DMS 273 (cell line): ENCODE data around the gene SLC17A4.
"Not testable (repeated sequence)": the region's sequence is repeated elsewhere in the genome, so short reads cannot be mapped to it uniquely, and the experiment has no call there.

Experiments
- DNase-seq: peaks from one replicate; lab custom pipeline; 2025; ENCODE audit not compliant: unreplicated experiment; lab: John Stamatoyannopoulos, UW

Gene SLC17A4

GRCh38 chr6:25748601-25749517 is 5.7 kb upstream of the SLC17A4 start:
- DNase-seq: not testable (repeated sequence)

DNA sequence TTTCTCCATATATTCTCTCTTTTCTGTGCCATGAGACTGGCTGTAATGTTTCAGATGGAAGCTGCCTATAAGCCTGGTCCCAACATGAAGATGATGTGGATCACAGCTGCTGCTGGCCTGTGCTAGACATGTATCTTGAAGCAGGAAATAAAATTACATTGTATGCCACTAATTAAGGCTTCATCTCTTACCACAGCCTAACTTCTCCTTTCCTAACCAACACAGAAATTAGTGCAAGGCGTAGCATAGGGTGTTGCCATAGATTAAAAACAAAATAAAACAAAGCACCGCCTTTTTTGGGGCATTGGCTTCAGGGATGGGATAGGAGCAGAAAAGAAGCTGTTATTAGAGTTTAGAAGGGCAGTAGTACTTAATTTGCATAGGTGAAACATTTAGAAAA is 4.7 kb upstream of the SLC17A4 start:
- DNase-seq: no peak

DNA sequence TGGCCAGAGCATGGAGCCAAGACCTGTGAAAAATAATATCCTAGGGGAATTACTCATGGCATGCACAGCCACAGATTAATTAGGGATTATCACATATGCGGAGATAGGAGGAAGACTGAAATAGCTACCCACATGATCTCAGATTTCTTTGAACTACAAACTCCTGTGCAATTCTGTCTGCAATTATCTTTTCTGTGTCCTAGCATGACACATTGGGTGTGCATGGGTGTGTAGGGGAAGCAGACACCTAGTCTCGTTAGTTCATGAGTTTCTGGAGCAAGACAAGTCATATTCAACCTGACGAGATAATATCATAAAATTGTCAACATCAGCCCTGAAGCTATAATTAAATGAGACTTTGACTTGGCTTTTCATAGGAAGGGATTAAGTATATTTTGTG is 3.6 kb upstream of the SLC17A4 start:
- DNase-seq: no peak

DNA sequence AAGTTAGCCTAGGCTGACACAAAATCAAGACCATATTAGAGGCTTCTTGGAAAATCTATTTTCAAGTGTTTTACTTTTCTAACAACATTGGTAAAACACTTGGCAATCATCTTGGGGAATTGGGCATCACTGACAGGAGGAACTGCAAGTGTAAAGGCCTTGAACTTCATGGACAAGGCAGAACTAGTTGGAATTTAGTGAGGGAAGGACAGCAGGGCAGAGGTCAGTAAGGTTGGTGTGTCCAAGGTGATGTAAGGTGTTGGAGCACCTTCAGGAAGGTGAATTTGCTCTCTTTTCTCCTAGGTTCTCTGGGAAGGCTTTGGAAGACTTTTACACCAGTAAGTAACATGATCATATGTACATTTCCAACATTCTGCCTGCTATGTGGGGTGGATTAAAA is 1.5 kb upstream of the SLC17A4 start:
- no peak for DNase-seq

GRCh38 chr6:25755483-25755882 is 941 bp downstream of the SLC17A4 start:
- DNase-seq: no peak

GRCh38 chr6:25756382-25757363 is 2.1 kb downstream of the SLC17A4 start:
- DNase-seq: no peak

DNA sequence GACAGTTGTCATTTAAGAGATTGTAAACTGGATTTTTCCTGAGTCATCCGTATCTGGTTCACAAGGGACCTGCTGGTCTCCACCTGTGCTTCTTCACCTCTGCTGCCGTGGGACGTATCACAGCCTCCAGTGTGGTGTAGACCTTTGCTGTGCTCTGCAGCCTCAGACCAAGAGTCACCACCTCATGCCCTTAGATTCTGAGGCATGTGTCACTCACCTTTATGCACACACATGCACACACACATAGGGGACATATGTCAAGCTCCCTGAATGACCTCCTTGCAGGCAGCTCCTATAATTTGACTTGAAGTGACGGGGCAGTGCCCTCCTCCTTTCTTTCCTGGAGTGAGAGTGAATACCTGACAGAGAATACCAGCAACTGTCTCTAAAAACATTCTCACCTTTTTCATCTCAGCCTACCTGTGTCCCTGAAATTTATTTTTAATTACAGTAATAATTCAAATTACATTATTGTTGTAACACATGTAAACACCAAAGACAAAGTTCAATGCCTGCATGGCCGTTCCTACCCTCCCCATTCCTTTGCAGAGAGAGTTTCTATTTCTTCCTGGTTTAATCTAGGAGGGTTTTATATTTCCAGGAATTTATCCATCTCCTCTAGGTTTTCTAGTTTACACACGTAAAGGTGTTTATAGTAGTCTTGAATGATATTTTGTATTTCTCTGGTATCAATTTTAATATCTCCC is 3.5 kb downstream of the SLC17A4 start:
- DNase-seq: no peak

DNA sequence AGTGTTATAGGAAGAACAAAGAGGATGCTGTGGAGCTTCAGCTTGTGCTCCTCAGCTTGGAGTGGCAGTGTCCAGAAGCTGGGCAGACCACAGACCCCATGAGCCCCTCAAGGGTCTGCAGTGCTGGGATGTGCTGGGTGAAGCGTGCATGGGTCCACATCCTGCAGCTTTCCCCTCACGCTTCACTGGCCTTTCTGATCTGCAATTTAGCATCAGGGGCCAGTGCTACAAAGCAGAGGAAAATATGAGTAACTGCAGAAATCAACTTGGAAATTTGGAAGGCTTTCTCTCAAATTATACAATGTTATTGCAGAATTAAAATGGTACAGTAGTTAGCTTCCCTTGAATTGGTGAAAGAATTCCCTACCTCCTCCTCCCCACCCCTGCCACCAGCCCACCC is 10.1 kb downstream of the SLC17A4 start:
- no peak for DNase-seq

DNA sequence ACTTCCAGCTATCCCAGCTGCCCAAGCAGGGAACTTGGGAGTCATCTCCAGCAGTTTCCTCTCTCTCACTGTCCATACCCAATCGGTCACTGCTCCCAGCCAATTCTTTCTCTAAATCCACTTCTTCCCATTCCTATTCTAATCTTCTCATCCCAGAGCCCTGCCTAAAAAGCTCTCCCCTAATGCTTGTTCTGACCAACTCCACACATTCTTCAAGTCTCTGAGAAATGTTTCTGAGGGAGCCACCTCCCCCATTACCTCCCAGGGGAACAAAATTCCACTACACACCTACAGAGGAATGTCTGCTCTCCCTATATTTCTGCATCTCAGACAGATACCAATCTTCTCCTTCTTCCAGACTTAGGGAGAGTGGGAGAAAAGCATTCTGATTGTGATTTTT is 14.0 kb downstream of the SLC17A4 start:
- no peak for DNase-seq

DNA sequence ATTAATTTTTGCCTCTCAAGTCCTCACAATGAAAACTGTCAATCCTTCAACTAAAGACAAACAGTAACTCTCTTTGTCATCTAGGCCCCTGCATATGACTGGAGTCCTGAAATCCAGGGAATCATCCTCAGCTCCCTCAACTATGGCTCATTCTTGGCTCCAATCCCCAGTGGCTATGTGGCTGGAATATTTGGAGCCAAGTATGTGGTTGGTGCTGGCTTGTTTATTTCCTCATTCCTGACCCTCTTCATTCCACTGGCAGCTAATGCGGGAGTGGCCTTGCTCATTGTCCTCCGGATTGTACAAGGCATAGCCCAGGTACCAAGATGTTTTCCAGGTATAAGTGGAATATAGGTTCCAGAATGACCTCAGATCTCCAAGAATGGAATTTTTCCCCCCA is 15.4 kb downstream of the SLC17A4 start:
- DNase-seq: no peak

DNA sequence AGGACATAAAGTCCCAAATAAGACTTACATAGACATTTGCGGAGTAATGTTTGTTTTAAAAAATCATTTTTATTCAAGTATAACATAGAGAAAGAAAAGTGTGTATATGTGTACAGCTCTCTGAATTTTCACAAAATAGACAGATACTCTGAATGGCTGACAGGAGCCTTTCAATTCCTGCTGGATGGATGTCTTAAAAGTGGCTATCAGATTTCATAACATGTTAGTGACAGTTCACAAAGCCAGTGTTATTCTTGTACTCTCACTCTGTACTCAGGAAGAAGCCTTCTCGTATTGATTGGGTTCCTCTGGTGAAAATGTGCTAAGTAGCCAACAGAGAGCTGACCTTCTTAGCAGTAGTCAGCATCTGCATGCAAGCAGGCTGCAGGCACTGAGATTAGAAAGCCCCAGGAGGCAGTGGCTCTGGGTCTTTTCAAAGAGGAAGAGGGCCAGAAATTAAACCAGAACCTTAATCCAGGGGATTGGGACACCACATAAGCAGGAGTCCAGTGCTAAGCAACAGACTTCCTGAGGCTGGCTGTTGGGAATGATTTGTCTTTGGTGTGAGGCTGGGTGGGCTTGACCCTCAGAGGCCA is 19.7 kb downstream of the SLC17A4 start:
- DNase-seq: no peak

DNA sequence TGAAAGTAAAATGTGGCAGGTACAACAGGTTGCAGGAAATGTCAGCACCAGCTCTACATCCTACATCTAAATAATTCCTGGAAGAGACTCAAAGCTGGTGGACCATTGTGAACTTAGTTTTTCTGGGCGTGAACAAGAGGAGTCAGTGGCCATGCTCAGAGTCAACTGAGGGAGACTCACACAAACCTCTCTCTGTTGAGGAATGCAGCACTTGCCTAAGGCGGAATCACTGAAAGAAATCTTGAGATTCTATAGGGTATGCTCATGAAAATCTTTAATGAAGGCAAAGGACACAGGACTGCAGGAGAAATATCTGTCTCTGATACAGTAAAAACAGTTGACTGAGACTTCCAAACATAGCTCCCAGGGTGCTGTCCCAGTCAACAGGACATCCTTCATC is 22.5 kb downstream of the SLC17A4 start:
- DNase-seq: no peak

DNA sequence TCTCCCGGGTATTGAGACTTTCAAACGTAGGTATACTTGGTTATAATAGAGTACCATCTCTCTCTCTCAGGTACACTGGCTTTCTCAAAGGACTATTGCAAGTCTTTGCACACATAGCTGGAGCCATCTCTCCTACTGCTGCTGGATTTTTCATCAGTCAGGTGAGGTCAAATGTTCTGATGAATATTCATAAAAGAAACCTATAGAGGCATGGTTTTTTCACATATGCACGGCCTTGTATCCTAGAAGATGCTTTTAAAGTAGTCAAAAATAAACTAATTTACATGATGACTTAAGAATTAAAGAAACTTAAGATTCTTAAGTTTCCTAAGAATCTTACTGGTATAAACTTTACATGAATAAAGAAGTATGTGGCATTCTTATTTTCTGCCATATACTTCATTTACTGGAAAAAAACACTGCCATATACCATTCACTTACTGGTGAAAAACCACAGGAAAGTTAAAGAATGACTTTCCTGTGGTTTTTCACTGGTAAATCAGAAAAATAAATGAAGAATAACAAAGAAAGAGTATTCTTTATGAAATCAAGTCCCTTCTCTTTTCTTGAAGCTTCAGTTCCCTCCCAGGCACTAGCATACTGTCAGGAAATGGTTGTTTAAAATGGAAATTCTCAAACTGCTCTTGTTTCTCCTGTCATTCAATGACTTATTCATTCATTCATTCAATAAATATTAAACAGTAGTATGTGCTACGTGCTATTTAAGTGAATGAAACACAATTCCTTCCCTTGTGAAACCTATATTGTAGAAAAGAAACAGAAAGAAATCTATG is 23.5 kb downstream of the SLC17A4 start:
- no peak for DNase-seq

DNA sequence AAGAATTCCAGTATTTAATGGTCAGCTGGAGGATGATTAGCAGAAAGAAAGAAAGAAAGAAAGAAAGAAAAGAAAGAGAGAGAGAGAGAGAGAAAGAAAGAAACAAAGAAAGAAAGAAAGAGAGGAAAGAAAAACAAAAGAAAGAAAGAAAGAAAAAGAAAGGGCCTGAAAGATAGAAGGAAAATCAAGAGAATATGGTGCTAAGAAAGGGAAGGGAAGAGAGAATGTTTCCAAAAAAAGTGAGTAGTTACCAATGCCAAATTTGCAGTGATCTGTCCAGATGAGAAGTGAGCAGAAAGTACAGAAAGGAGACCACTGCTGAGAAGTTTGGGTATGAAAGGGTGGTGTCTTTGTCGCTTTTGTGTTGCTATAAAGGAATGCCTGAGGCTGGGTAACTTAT is 26.6 kb downstream of the SLC17A4 start:
- no peak for DNase-seq

- DNase-seq: no peak
These were observed 32.9 kb downstream of the SLC17A4 start for GRCh38 chr6:25787428-25787827.

DNA sequence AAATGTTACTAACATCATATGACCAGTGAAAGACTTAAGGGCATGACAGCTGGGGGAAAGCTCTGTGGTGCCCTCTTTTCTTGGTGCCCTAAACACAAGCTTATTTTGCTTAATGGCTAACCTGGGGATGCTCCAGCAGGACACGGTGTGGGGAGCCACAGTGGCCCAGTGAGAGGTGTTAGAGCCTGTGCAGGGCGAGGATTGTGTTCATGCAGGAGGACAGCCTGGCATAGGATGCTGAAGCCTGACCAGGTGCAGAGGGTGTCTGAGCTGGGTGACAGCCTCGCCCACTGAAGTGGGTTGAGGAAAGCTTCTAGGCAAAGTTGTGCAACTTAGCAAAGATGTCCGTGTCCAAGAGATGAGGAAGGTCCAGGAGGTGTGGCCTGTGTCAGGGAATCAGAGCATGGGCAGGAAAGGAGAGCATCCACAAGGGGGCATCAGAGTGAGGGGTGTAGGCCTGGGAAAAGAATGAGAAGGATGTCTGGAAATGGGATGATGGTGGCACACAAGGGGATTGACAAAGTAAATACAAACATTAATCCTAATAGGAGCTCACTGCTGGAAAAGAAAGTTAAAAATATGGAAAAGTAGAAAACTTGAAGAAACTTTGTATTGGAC is 33.9 kb downstream of the SLC17A4 start:
- peak; percentile 75 for DNase-seq

- no peak for DNase-seq
These were observed 34.9 kb downstream of the SLC17A4 start for GRCh38 chr6:25789475-25789874.

- DNase-seq: no peak
These were observed 37.5 kb downstream of the SLC17A4 start for GRCh38 chr6:25792016-25792415.

DNA sequence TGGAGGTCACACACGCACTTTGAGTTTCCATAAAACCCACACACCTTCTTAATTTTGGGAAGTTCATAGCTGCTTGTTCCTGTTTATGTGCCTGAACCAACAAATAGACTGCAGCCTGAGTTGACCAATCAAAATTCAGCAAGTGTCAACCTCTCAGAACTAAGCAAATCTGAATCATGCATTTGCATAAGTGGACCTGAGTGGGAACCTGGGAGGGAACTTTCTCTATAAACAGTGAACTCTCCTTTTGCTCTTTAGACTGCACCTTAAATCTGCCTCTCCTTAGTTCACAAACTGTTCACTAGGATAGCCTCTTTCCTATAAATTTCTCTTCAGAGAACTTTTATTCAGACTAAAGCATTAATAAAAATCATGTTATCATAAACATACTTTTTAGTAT is 39.4 kb downstream of the SLC17A4 start:
- DNase-seq: no peak

DNA sequence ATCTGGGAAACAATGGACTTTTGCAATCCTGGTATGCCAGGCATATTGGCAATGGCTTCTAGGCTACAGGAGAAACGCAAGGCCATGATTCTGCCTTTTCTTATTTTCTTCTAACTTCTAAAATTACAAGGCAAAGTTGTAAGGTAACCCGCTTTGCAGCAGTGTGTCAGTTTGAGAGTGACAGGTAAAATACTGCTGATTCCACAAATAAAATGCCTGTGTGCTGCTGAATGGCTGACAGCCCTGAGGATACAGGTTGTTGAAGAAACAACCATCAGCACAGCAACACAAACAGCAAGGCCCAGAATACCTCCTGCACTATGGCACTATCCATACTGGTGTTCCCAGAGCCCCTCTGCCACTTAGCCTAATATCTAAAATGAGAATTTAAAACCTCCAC is 40.2 kb downstream of the SLC17A4 start:
- DNase-seq: no peak
